Esophagus muscularis mucosa (tissue), 4 donors: Measurements from ENCODE around the gene CEP112.

Source experiments
- EP300 ChIP-seq: sonication (generic); formaldehyde crosslinking; IDR thresholded peaks from one replicate; pipeline ENCODE4 v1.6.1; 2017; ENCODE audit warnings: antibody characterized with exemption
- POLR2A ChIP-seq: fragments of 450-650 bp; IDR thresholded peaks from one replicate; pipeline ENCODE4 v1.6.1; 2017; ENCODE audit warnings: antibody characterized with exemption, moderate library complexity, mild to moderate bottlenecking, low read depth
- POLR2AphosphoS5 ChIP-seq, 2 donors: sonication (generic); formaldehyde crosslinking; IDR thresholded peaks; one replicate each; pipeline ENCODE4 v1.6.1; 2017; ENCODE audit warnings: antibody characterized with exemption in 2 of 2
- TF ChIP-seq, protein P1 (sequence below), 3 experiments: fragments of 200-600 bp in 2 of 3; fragments of 450-650 bp in 1 of 3; sonication (generic) in 2 of 3; IDR thresholded peaks; one replicate each; pipeline ENCODE4 v1.5.1; 2017 to 2019; ENCODE audit warnings: antibody characterized with exemption in 3 of 3, mild to moderate bottlenecking in 2 of 3, moderate library complexity in 1 of 3

- TF ChIP-seq, protein P1, sequence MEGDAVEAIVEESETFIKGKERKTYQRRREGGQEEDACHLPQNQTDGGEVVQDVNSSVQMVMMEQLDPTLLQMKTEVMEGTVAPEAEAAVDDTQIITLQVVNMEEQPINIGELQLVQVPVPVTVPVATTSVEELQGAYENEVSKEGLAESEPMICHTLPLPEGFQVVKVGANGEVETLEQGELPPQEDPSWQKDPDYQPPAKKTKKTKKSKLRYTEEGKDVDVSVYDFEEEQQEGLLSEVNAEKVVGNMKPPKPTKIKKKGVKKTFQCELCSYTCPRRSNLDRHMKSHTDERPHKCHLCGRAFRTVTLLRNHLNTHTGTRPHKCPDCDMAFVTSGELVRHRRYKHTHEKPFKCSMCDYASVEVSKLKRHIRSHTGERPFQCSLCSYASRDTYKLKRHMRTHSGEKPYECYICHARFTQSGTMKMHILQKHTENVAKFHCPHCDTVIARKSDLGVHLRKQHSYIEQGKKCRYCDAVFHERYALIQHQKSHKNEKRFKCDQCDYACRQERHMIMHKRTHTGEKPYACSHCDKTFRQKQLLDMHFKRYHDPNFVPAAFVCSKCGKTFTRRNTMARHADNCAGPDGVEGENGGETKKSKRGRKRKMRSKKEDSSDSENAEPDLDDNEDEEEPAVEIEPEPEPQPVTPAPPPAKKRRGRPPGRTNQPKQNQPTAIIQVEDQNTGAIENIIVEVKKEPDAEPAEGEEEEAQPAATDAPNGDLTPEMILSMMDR (IDR thresholded peaks at IDR 0.05): no peak
- no peak for TF ChIP-seq POLR2A
- no peak for TF ChIP-seq EP300
- no peak for TF ChIP-seq POLR2AphosphoS5 (IDR thresholded peaks at IDR 0.05)
Measured at GRCh38 chr17:65674246-65675045, 517.5 kb downstream of the CEP112 start.
